OCI-LY7 (cell line): Measurements from ENCODE around the gene SWT1.

Experiments used
- CTCF ChIP-seq: fragments of 200-600 bp; sonication (generic); conservative IDR thresholded peaks from 2 replicates; pipeline ENCODE4 v1.5.1; 2014; ENCODE audit warnings: mild to moderate bottlenecking, antibody characterized with exemption, low read length, moderate library complexity, mixed read lengths
- EZH2phosphoT487 ChIP-seq: fragments of 200-600 bp; sonication (generic); IDR thresholded peaks from 2 replicates; pipeline ENCODE4 v1.6.1; 2018; ENCODE audit warnings: low read depth, borderline replicate concordance, mild to moderate bottlenecking, mixed run types, antibody characterized with exemption, low read length, moderate library complexity, mixed read lengths

- no peak for TF ChIP-seq CTCF
- no peak for TF ChIP-seq EZH2phosphoT487
Observed at GRCh38 chr1:185158800-185159199, 1.8 kb downstream of the SWT1 start.
